Hepatocyte (in vitro differentiated cells): ENCODE results near the gene CACTIN. TPM values are rescaled to one million over a fixed set of nuclear protein-coding genes. Genes with fewer than 3 reads are reported as not detected.

Source experiments
- DNase-seq: peaks from one replicate; pipeline ENCODE4 v3.0.0-alpha.2; 2016; ENCODE audit warnings: low spot score
- H2AFZ ChIP-seq: fragments of 200-600 bp; sonication (generic); 2 replicates; pipeline ENCODE4 v1.6.0; 2016; ENCODE audit warnings: antibody characterized with exemption, mild to moderate bottlenecking
- H3K27ac ChIP-seq: fragments of 200-600 bp; sonication (generic); 2 replicates; pipeline ENCODE4 v1.5.1; 2016; ENCODE audit warnings: mild to moderate bottlenecking
- H3K27me3 ChIP-seq: fragments of 200-600 bp; sonication (generic); 2 replicates; pipeline ENCODE4 v1.6.1; 2016
- H3K36me3 ChIP-seq: fragments of 200-600 bp; sonication (generic); replicated peaks from 2 replicates; pipeline ENCODE4 v1.5.1; 2016; ENCODE audit warnings: low read depth; ENCODE audit not compliant: insufficient read depth
- H3K4me1 ChIP-seq: fragments of 200-600 bp; sonication (generic); 2 replicates; pipeline ENCODE4 v1.5.1; 2016; ENCODE audit warnings: mild to moderate bottlenecking, moderate library complexity; ENCODE audit not compliant: insufficient read depth
- H3K4me2 ChIP-seq: fragments of 200-600 bp; sonication (generic); 2 replicates; pipeline ENCODE4 v1.6.0; 2016
- H3K4me3 ChIP-seq: fragments of 200-600 bp; sonication (generic); 2 replicates; pipeline ENCODE4 v1.5.1; 2016; ENCODE audit warnings: mild to moderate bottlenecking
- H3K79me2 ChIP-seq: fragments of 200-600 bp; sonication (generic); 2 replicates; pipeline ENCODE4 v1.6.0; 2017; ENCODE audit warnings: mild to moderate bottlenecking
- H3K9me2 ChIP-seq: fragments of 200-600 bp; sonication (generic); replicated peaks from 2 replicates; pipeline ENCODE4 v1.6.0; 2017; ENCODE audit warnings: mild to moderate bottlenecking; ENCODE audit not compliant: insufficient read depth
- H3K9me3 ChIP-seq: fragments of 200-600 bp; sonication (generic); 2 replicates; pipeline ENCODE4 v1.5.1; 2016; ENCODE audit warnings: low read depth, mild to moderate bottlenecking
- H4K20me1 ChIP-seq: fragments of 200-600 bp; sonication (generic); 2 replicates; pipeline ENCODE4 v1.6.0; 2016; ENCODE audit warnings: mild to moderate bottlenecking; ENCODE audit not compliant: insufficient read depth, poor library complexity, severe bottlenecking
- EZH2 ChIP-seq: fragments of 200-600 bp; sonication (generic); IDR thresholded peaks from 2 replicates; pipeline ENCODE4 v1.6.1; 2016; ENCODE audit warnings: antibody characterized with exemption, mild to moderate bottlenecking, borderline replicate concordance
- EZH2phosphoT487 ChIP-seq: fragments of 200-600 bp; sonication (generic); IDR thresholded peaks from one replicate; pipeline ENCODE4 v1.6.1; 2018; ENCODE audit warnings: antibody characterized with exemption, mild to moderate bottlenecking, low read depth, moderate library complexity; ENCODE audit not compliant: unreplicated experiment, severe bottlenecking
- WGBS: methylation state at CpG from one replicate; pipeline ENCODE4 v1.1.6; 2016; ENCODE audit warnings: low lambda C conversion rate; ENCODE audit errors: missing lambda C conversion rate; 5-methylcytosine and 5-hydroxymethylcytosine counted together
- polyA plus RNA-seq: library from polyadenylated mRNA; unstranded; fragments of >200 nt; fragmentation: Nextera tagmentation; extraction: Ambion mirVana; gene quantifications from 2 replicates; pipeline ENCODE4 v1.2.1, GENCODE V29; 2016
- total RNA-seq: library from RNA; depleted of rRNA; stranded (reverse); fragments of >200 nt; gene quantifications from 2 replicates; pipeline ENCODE4 v1.2.3, GENCODE V29; 2014
- TF ChIP-seq, protein P1 (sequence below): fragments of 200-600 bp; sonication (generic); IDR thresholded peaks from 2 replicates; pipeline ENCODE4 v1.5.1; 2016; ENCODE audit warnings: antibody characterized with exemption, mild to moderate bottlenecking; ENCODE audit not compliant: poor library complexity

The CACTIN gene
- total and polyA plus RNA-seq, 2 experiments from 2014 or later = 15.7 to 18.3 TPM

DNA sequence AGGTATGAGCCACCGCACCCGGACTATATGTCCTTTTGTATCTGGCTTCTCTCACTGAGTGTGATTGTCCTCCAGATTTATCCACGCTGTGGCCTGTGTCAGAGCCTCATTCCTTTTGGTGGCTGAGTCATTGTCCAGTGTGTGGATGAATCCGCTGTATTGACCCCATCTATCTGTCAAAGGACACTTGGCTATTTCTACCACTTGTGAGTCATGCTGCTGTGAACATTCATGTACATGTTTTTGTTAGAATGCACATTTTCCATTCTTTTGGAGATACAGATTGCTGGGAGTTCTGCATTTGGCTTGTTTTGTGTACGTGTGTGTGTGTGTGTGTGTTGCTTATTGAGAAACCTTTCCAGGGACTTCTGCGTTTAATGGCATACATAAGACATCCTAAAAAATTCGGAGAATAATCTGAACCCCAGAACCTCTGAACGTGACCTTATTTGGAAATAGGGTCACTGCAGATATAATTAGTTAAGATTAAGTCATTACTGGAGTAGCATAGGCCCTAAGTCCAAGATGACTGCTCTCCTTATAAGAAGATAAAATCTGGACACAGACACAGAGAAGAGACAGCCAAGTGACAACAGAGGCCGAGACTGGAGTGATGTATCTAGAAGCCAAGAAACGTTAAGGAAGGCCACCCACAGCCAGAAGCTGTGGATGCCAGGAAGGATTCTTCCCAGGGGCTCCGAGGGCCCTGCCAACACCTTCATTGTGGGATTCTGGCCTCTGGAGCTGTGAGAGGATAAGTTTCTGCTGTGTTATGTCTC, 46.2 kb downstream of the CACTIN start:
- Histone ChIP-seq H3K36me3 (no peaks in the 10 kb centered on the region), H3K4me2 (no peak overlapping the region), H3K27ac (no peak overlapping the region), H3K4me1 (peaks cover 9% of the 10 kb centered on the region), H3K9me2 (no peaks in the 10 kb centered on the region), H4K20me1 (no peaks in the 10 kb centered on the region), H3K79me2 (no peaks in the 10 kb centered on the region), H3K27me3 (peaks cover 21% of the 10 kb centered on the region), H2AFZ (no peak overlapping the region), H3K4me3 (no peak overlapping the region), H3K9me3 (no peaks in the 10 kb centered on the region)
- 67% methylated on average over 11 of the region's 11 CpGs for WGBS
- DNase-seq = no peak
- TF ChIP-seq EZH2phosphoT487 (no peak), EZH2 (no peak)
- TF ChIP-seq, protein P1, sequence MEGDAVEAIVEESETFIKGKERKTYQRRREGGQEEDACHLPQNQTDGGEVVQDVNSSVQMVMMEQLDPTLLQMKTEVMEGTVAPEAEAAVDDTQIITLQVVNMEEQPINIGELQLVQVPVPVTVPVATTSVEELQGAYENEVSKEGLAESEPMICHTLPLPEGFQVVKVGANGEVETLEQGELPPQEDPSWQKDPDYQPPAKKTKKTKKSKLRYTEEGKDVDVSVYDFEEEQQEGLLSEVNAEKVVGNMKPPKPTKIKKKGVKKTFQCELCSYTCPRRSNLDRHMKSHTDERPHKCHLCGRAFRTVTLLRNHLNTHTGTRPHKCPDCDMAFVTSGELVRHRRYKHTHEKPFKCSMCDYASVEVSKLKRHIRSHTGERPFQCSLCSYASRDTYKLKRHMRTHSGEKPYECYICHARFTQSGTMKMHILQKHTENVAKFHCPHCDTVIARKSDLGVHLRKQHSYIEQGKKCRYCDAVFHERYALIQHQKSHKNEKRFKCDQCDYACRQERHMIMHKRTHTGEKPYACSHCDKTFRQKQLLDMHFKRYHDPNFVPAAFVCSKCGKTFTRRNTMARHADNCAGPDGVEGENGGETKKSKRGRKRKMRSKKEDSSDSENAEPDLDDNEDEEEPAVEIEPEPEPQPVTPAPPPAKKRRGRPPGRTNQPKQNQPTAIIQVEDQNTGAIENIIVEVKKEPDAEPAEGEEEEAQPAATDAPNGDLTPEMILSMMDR = no peak

DNA sequence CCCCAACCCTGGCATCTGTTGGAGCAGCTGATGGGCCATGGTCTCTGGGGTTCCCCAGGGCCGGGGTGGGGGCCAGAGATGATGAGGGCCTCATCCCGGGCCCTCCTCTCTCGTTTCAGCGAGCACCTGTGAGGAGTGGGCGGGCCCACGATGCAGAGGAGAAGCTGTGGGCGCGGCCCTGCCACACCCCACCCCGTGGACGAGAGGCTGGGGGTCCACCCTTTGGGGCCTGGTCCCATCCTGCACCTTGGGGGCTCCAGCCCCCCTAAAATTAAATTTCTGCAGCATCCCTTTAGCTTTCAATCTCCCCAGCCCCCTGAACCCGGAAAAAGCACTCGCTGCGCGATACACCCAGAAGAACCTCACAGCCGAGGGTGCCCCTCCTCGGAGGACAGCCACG, 48.2 kb downstream of the CACTIN start:
- no peak overlapping the region for H2AFZ ChIP-seq
- no peaks in the 10 kb centered on the region for H3K9me3 ChIP-seq
- H4K20me1 ChIP-seq = peaks cover 3% of the 10 kb centered on the region
- no peaks in the 10 kb centered on the region for H3K9me2 ChIP-seq
- no peak overlapping the region for H3K4me3 ChIP-seq
- TF ChIP-seq, protein P1 = no peak
- no peak for TF ChIP-seq EZH2
- TF ChIP-seq EZH2phosphoT487 = no peak
- WGBS = 90% methylated on average over 15 of the region's 17 CpGs
- peaks cover 3% of the 10 kb centered on the region for H3K27me3 ChIP-seq
- peaks cover 2% of the 10 kb centered on the region for H3K79me2 ChIP-seq
- no peaks in the 10 kb centered on the region for H3K36me3 ChIP-seq
- DNase-seq = no peak
- H3K4me1 ChIP-seq = peaks cover 9% of the 10 kb centered on the region
- no peak overlapping the region for H3K4me2 ChIP-seq
- no peak overlapping the region for H3K27ac ChIP-seq

DNA sequence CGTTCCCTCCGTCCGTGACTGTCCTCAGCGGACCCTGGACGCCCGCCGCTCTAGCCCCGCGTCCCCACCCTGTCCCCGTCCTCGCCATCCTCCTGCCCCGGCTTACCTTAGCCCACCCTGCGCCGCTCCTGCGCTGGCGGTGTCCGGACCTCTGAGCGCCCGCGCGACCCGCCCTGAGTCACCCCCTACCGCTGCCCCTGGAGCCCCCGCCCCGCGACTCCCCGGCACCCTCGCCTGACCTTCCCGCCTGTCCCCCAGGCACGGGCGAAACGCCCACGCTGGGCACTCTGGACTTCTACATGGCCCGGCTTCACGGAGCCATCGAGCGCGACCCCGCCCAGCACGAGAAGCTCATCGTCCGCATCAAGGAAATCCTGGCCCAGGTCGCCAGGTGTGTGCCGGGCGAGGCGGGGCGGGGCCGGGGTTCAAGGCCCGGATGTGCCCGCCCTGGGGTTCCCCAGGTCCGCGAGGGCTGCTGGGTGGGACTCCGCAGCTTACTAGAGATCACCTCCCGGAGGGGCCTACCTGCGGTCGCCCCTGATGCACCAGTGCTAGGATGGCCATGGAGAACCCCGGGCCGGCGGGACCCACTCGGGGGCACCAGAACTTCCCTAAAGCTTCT, 48.8 kb downstream of the CACTIN start:
- WGBS = 54% methylated on average over 25 of the region's 60 CpGs
- H3K79me2 ChIP-seq = peaks cover 3% of the 10 kb centered on the region
- H3K4me1 ChIP-seq = peaks cover 9% of the 10 kb centered on the region
- H3K36me3 ChIP-seq = no peaks in the 10 kb centered on the region
- no peaks in the 10 kb centered on the region for H3K9me2 ChIP-seq
- no peaks in the 10 kb centered on the region for H3K27me3 ChIP-seq
- TF ChIP-seq, protein P1 = no peak
- TF ChIP-seq EZH2 = no peak
- TF ChIP-seq EZH2phosphoT487 = no peak
- no peaks in the 10 kb centered on the region for H3K9me3 ChIP-seq
- H2AFZ ChIP-seq = no peak overlapping the region
- no peak overlapping the region for H3K4me2 ChIP-seq
- H3K4me3 ChIP-seq = no peak overlapping the region
- no peak for DNase-seq
- peaks cover 3% of the 10 kb centered on the region for H4K20me1 ChIP-seq
- H3K27ac ChIP-seq = no peak overlapping the region
